Upper lobe of left lung (tissue), 6 donors: ENCODE data around the gene CCDC102B. TPM values are rescaled to one million over a fixed set of nuclear protein-coding genes. Genes with fewer than 3 reads are reported as not detected.
"Not testable (repeated sequence)": the region's sequence is repeated elsewhere in the genome, so short reads cannot be mapped to it uniquely, and the experiment has no call there.

ENCODE experiments used
- ATAC-seq, 2 donors: fragments of 200-7000 bp; cut with Tn5 transposase; one replicate each; pipeline ENCODE4 v1.9.1; 2022; ENCODE audit warnings: mild to moderate bottlenecking in 2 of 2, moderate library complexity in 2 of 2; ENCODE audit not compliant: low FRiP score in 2 of 2
- DNase-seq, 2 donors: peaks; one replicate each; pipeline ENCODE4 v3.0.0-alpha.2; 2019 to 2020
- H3K27ac ChIP-seq, 4 donors: fragments of 200-600 bp; sonication (generic); one replicate each; pipeline ENCODE4 v1.5.1; 2016 to 2019
- H3K27me3 ChIP-seq, 4 donors: fragments of 200-600 bp; sonication (generic); one replicate each; pipeline ENCODE4 v1.5.1; 2017 to 2019
- H3K36me3 ChIP-seq, 4 donors: fragments of 200-600 bp; sonication (generic); one replicate each; pipeline ENCODE4 v1.5.1; 2016 to 2019
- H3K4me1 ChIP-seq, 4 donors: fragments of 200-600 bp; sonication (generic); one replicate each; pipeline ENCODE4 v1.5.1; 2018 to 2019
- H3K4me3 ChIP-seq, 4 donors: fragments of 200-600 bp; sonication (generic); one replicate each; pipeline ENCODE4 v1.5.1; 2017 to 2019; ENCODE audit warnings: mild to moderate bottlenecking in 2 of 4, moderate library complexity in 1 of 4
- H3K9me3 ChIP-seq, 4 donors: fragments of 200-600 bp; sonication (generic); one replicate each; pipeline ENCODE4 v1.5.1; 2018 to 2019
- EP300 ChIP-seq, 4 donors: sonication (generic); formaldehyde crosslinking; IDR thresholded peaks; one replicate each; pipeline ENCODE4 v1.5.1; 2017; ENCODE audit warnings: antibody characterized with exemption in 4 of 4, control low read depth in 2 of 4
- POLR2A ChIP-seq, 4 donors: fragments of 450-650 bp; IDR thresholded peaks; one replicate each; pipeline ENCODE4 v1.5.1; 2016 to 2017; ENCODE audit warnings: antibody characterized with exemption in 4 of 4, mild to moderate bottlenecking in 2 of 4
- POLR2AphosphoS5 ChIP-seq, 2 donors: sonication (generic); formaldehyde crosslinking; IDR thresholded peaks; one replicate each; pipeline ENCODE4 v1.5.1; 2017; ENCODE audit warnings: antibody characterized with exemption in 2 of 2
- WGBS, 2 donors: methylation state at CpG; one replicate each; pipeline ENCODE4 v1.1.5; 2017 to 2018; 5-methylcytosine and 5-hydroxymethylcytosine counted together
- total RNA-seq, 6 donors: library from RNA; depleted of rRNA in 4 of 6; stranded (reverse); fragments of >200 nt in 4 of 6; gene quantifications; one replicate each; pipeline versions ENCODE4 v1.1.0 to v1.2.1, GENCODE V29; 2016 to 2021
- TF ChIP-seq, protein P1 (sequence below), 6 experiments: fragments of 450-650 bp in 4 of 6; fragments of 200-600 bp in 2 of 6; sonication (generic) in 2 of 6; IDR thresholded peaks; one replicate each; pipeline ENCODE4 v1.5.1; 2016 to 2019; ENCODE audit warnings: antibody characterized with exemption in 6 of 6
- donor health status: DM: no; HTN: no; CAD: no; lungs with moderate emphysema.
- donor health status: DM: no; HTN: yes; CAD: no; lungs with severe emphysema.

Gene CCDC102B
- total RNA-seq, 6 donors from 2014 or later, result 6.2 to 51.3 (median 20.3) TPM

- ATAC-seq (no peak), DNase-seq (no peak)
- Histone ChIP-seq H3K9me3 (no peaks in the 10 kb centered on the region), H3K4me1 (no peaks in the 10 kb centered on the region), H3K27ac (no peak overlapping the region), H3K27me3 (no peaks in the 10 kb centered on the region), H3K36me3 (no peaks in the 10 kb centered on the region), H3K4me3 (no peak overlapping the region)
- TF ChIP-seq EP300 (IDR thresholded peaks at IDR 0.05) (no peak), POLR2AphosphoS5 (IDR thresholded peaks at IDR 0.05) (no peak), POLR2A (IDR thresholded peaks at IDR 0.05) (no peak)
- TF ChIP-seq, protein P1, sequence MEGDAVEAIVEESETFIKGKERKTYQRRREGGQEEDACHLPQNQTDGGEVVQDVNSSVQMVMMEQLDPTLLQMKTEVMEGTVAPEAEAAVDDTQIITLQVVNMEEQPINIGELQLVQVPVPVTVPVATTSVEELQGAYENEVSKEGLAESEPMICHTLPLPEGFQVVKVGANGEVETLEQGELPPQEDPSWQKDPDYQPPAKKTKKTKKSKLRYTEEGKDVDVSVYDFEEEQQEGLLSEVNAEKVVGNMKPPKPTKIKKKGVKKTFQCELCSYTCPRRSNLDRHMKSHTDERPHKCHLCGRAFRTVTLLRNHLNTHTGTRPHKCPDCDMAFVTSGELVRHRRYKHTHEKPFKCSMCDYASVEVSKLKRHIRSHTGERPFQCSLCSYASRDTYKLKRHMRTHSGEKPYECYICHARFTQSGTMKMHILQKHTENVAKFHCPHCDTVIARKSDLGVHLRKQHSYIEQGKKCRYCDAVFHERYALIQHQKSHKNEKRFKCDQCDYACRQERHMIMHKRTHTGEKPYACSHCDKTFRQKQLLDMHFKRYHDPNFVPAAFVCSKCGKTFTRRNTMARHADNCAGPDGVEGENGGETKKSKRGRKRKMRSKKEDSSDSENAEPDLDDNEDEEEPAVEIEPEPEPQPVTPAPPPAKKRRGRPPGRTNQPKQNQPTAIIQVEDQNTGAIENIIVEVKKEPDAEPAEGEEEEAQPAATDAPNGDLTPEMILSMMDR (IDR thresholded peaks at IDR 0.05), result no peak
- WGBS, 2 donors, result 70 to 84% methylated on average over 4 of the region's 4 CpGs
Observed at GRCh38 chr18:68873003-68873402, 75.1 kb downstream of the CCDC102B start.

DNA sequence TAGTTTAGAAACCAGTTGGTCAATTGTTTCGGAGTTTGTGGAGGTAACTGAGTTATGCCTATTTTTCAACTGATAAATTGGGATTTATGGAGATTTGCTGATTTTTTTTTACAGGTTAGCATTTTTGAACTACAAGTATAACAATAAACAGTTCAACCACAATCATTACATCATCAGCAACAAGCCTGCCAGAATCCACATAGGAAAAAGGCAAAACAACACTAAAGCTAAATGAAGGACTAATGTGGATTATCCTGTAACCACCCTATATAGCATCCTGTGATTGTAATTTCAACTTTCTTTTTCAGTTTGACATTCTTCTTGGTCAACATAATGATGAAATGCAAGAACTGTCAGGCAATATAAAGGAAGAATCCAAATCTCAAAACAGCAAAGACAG, 76.5 kb downstream of the CCDC102B start:
- DNase-seq, result no peak
- Histone ChIP-seq H3K4me1 (no peaks in the 10 kb centered on the region), H3K4me3 (no peak overlapping the region), H3K27me3 (no peaks in the 10 kb centered on the region), H3K27ac (no peak overlapping the region), H3K9me3 (no peaks in the 10 kb centered on the region), H3K36me3 (no peaks in the 10 kb centered on the region)
- no peak for TF ChIP-seq EP300 (IDR thresholded peaks at IDR 0.05)
- TF ChIP-seq POLR2AphosphoS5 (IDR thresholded peaks at IDR 0.05), result no peak
- WGBS, 2 donors, result 93 to 98% methylated on average over 1 of the region's 1 CpG
- ATAC-seq, result no peak

DNA sequence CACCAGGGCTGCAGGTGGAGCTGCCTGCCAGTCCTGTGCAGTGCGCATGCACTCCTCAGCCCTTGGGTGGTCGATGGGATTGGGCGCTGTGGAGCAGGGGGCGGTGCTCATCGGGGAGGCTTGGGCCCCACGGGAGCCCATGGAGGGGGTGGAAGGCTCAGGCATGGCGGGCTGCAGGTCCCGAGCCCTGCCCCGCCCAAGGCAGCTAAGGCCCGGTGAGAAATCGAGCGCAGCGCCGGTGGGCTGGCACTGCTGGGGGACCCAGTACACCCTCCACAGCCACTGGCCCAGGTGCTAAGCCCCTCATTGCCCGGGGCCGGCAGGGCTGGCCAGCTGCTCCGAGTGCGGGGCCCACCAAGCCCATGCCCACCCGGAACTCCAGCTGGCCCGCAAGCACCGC, 82.1 kb downstream of the CCDC102B start:
- DNase-seq, result peak in 1 of 2 donors; percentile 70
- H3K36me3 ChIP-seq, H3K27ac ChIP-seq, H3K27me3 ChIP-seq, ATAC-seq, H3K4me1 ChIP-seq, H3K4me3 ChIP-seq, H3K9me3 ChIP-seq: not testable (repeated sequence)
- 97 to 100% methylated on average over 4 to 6 of the region's 21 CpGs for WGBS, 2 donors

- WGBS, 2 donors, result 56 to 61% methylated on average over 4 of the region's 4 CpGs
- no peak for DNase-seq
- TF ChIP-seq EP300 (IDR thresholded peaks at IDR 0.05), result no peak
- TF ChIP-seq POLR2A (IDR thresholded peaks at IDR 0.05), result no peak
- TF ChIP-seq, protein P1 (IDR thresholded peaks at IDR 0.05), result no peak
- TF ChIP-seq POLR2AphosphoS5 (IDR thresholded peaks at IDR 0.05), result no peak
Observed at GRCh38 chr18:68887410-68887809, 89.5 kb downstream of the CCDC102B start.

GRCh38 chr18:68893354-68893753, 95.5 kb downstream of the CCDC102B start:
- Histone ChIP-seq H3K27me3 (no peaks in the 10 kb centered on the region), H3K4me3 (no peak overlapping the region), H3K27ac (no peak overlapping the region), H3K36me3 (no peaks in the 10 kb centered on the region), H3K4me1 (no peaks in the 10 kb centered on the region), H3K9me3 (no peaks in the 10 kb centered on the region)
- WGBS, 2 donors, result 92 to 100% methylated on average over 1 of the region's 1 CpG
- ATAC-seq, result no peak
- DNase-seq, result no peak
- TF ChIP-seq EP300 (IDR thresholded peaks at IDR 0.05) (no peak), POLR2A (IDR thresholded peaks at IDR 0.05) (no peak), POLR2AphosphoS5 (IDR thresholded peaks at IDR 0.05) (no peak)
- TF ChIP-seq, protein P1 (IDR thresholded peaks at IDR 0.05), result no peak

More at GRCh38 chr18:68887410-68887809, 89.5 kb downstream of the CCDC102B start:
- Histone ChIP-seq H3K36me3 (no peaks in the 10 kb centered on the region), H3K4me1 (no peaks in the 10 kb centered on the region), H3K27ac (no peak overlapping the region), H3K4me3 (no peak overlapping the region), H3K27me3 (no peaks in the 10 kb centered on the region), H3K9me3 (no peaks in the 10 kb centered on the region)
- ATAC-seq, result no peak

DNA sequence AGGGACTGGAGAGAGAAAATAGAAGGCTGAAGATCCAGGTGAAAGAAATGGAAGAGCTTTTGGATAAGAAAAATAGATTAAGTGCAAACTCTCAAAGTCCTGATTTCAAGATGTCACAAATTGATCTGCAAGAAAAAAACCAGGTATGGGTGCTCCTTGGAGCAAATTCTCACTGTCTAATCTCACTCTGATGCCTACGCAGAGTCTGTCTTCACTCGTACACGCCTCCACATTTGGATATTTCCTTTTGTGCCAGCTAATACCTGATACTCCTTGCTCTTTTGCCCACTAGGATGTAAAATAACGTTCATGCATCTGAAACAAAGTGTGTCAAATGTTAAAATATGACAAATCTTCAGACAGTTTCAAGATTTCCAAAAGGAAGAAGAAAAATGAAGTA, 99.4 kb downstream of the CCDC102B start:
- no peak for DNase-seq
- TF ChIP-seq, protein P1 (IDR thresholded peaks at IDR 0.05), result no peak
- no peak for TF ChIP-seq POLR2A (IDR thresholded peaks at IDR 0.05)
- TF ChIP-seq EP300 (IDR thresholded peaks at IDR 0.05), result no peak
- no peak for TF ChIP-seq POLR2AphosphoS5 (IDR thresholded peaks at IDR 0.05)
- no peak overlapping the region for H3K4me3 ChIP-seq
- H3K4me1 ChIP-seq, result no peaks in the 10 kb centered on the region
- no peaks in the 10 kb centered on the region for H3K36me3 ChIP-seq
- no peak for ATAC-seq
- no peaks in the 10 kb centered on the region for H3K9me3 ChIP-seq
- no peaks in the 10 kb centered on the region for H3K27me3 ChIP-seq
- WGBS, 2 donors, result 79 to 86% methylated on average over 4 of the region's 4 CpGs
- no peak overlapping the region for H3K27ac ChIP-seq
